ENCODE results near the gene MZT1.

DNA sequence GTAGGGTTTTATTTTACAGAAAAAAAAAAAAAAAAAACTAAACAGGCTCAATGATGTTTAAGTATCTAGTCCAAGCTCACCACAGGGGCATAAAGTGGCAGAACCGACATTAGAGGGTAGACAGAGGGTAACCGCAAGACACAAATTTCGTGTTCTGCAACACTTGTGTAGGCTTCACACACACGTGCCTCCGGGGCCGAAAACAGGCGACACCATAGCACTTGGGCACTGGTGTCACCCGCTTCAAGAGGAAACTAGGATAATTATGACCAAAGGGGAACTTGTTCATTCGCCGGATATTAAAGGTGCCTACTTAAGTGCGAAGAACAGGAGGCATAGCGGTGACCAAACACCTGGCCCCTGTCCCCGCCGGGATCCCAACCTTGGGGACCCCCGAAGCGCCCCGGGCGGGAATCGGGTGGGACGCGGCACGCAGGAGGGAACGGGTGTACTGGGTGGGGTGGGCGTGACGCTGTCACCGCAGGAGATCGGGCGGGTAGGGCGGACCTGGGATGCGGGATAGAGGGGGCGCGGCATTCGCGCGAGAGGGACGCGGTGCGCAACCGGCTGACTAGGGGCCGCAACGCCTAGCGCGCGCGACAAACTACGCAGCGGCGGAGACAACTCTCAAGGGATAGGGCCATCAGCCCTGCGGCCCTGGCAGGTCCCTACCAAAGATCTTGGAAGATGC, 558 bp downstream of the MZT1 start:
- TF ChIP-seq, protein P1, sequence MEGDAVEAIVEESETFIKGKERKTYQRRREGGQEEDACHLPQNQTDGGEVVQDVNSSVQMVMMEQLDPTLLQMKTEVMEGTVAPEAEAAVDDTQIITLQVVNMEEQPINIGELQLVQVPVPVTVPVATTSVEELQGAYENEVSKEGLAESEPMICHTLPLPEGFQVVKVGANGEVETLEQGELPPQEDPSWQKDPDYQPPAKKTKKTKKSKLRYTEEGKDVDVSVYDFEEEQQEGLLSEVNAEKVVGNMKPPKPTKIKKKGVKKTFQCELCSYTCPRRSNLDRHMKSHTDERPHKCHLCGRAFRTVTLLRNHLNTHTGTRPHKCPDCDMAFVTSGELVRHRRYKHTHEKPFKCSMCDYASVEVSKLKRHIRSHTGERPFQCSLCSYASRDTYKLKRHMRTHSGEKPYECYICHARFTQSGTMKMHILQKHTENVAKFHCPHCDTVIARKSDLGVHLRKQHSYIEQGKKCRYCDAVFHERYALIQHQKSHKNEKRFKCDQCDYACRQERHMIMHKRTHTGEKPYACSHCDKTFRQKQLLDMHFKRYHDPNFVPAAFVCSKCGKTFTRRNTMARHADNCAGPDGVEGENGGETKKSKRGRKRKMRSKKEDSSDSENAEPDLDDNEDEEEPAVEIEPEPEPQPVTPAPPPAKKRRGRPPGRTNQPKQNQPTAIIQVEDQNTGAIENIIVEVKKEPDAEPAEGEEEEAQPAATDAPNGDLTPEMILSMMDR (IDR thresholded peaks at IDR 0.05) = no peak
- TF ChIP-seq POLR2AphosphoS5 (IDR thresholded peaks at IDR 0.05; ENCODE audit: low read depth, low read length) = no peak
- TF ChIP-seq, protein P2, sequence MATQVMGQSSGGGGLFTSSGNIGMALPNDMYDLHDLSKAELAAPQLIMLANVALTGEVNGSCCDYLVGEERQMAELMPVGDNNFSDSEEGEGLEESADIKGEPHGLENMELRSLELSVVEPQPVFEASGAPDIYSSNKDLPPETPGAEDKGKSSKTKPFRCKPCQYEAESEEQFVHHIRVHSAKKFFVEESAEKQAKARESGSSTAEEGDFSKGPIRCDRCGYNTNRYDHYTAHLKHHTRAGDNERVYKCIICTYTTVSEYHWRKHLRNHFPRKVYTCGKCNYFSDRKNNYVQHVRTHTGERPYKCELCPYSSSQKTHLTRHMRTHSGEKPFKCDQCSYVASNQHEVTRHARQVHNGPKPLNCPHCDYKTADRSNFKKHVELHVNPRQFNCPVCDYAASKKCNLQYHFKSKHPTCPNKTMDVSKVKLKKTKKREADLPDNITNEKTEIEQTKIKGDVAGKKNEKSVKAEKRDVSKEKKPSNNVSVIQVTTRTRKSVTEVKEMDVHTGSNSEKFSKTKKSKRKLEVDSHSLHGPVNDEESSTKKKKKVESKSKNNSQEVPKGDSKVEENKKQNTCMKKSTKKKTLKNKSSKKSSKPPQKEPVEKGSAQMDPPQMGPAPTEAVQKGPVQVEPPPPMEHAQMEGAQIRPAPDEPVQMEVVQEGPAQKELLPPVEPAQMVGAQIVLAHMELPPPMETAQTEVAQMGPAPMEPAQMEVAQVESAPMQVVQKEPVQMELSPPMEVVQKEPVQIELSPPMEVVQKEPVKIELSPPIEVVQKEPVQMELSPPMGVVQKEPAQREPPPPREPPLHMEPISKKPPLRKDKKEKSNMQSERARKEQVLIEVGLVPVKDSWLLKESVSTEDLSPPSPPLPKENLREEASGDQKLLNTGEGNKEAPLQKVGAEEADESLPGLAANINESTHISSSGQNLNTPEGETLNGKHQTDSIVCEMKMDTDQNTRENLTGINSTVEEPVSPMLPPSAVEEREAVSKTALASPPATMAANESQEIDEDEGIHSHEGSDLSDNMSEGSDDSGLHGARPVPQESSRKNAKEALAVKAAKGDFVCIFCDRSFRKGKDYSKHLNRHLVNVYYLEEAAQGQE (IDR thresholded peaks at IDR 0.05; ENCODE audit: insufficient read depth in 1 of 2, low read depth in 2 of 2, low read length in 1 of 2) = no peak
- TF ChIP-seq TCF7L2 (IDR thresholded peaks at IDR 0.05; ENCODE audit: low read depth, low read length) = no peak

All from Panc1 (cell line).